ENCODE measurements around the gene RAPGEF4. TPM values are rescaled to one million over a fixed set of nuclear protein-coding genes. Genes with fewer than 3 reads are reported as not detected.

RAPGEF4 gene
- total and polyA plus RNA-seq, 11 donors, result 1.3 to 21.2 (median 10.5) TPM

GRCh38 chr2:173079141-173079540 is 343.5 kb downstream of the RAPGEF4 start:
- 74 to 77% (median 75%) methylated on average over 3 of the region's 3 CpGs for WGBS, 4 donors

GRCh38 chr2:173079973-173080860 is 344.6 kb downstream of the RAPGEF4 start:
- intact Hi-C loops (cut with DNase I), result loop anchor here in 9 of 10 donors (5.0 to 10.0 kb wide), 6 partner anchors 38 to 132 kb away; no protein-coding TSS in a partner anchor
- TF ChIP-seq CTCF (IDR thresholded peaks at IDR 0.05), result no peak
- TF ChIP-seq POLR2A (IDR thresholded peaks at IDR 0.05), result no peak
- Histone ChIP-seq H3K27ac (peak overlapping the region in 2 of 12 donors; percentile 17 to 39), H3K27me3 (no peaks in the 10 kb centered on the region), H3K9me3 (no peaks in the 10 kb centered on the region), H3K36me3 (peaks cover 0 to 3% (median 0%) of the 10 kb centered on the region in 9 donors), H3K4me1 (peaks cover 0 to 50% (median 28%) of the 10 kb centered on the region in 12 donors), H3K4me3 (no peak overlapping the region)
- ATAC-seq (no peak), DNase-seq (no peak)
- WGBS, 4 donors, result 81 to 95% (median 93%) methylated on average over 6 of the region's 6 CpGs

More at GRCh38 chr2:173079141-173079540, 343.5 kb downstream of the RAPGEF4 start:
- TF ChIP-seq CTCF (IDR thresholded peaks at IDR 0.05) (no peak), POLR2A (IDR thresholded peaks at IDR 0.05) (no peak)
- DNase-seq (no peak), ATAC-seq (no peak)
- peak overlapping the region in 1 of 12 donors; percentile 81 for H3K4me3 ChIP-seq
- intact Hi-C loops (cut with DNase I), result loop anchor here in 9 of 10 donors (5.0 to 10.0 kb wide), 5 partner anchors 37 to 133 kb away; no protein-coding TSS in a partner anchor
- H3K4me1 ChIP-seq, result peaks cover 0 to 49% (median 25%) of the 10 kb centered on the region in 12 donors
- H3K27me3 ChIP-seq, result no peaks in the 10 kb centered on the region
- peak overlapping the region in 7 of 12 donors; percentile 90 to 97 (median 96) for H3K27ac ChIP-seq
- H3K9me3 ChIP-seq, result no peaks in the 10 kb centered on the region
- H3K36me3 ChIP-seq, result peaks cover 0 to 3% (median 0%) of the 10 kb centered on the region in 9 donors

GRCh38 chr2:173086518-173087213 is 351.0 kb downstream of the RAPGEF4 start:
- 46 to 56% (median 47%) methylated on average over 2 of the region's 2 CpGs for whole genome bisulfite sequencing, 4 donors
- intact Hi-C loops (cut with DNase I), result no loop called here
- TF ChIP-seq CTCF (IDR thresholded peaks at IDR 0.05) (no peak), POLR2A (IDR thresholded peaks at IDR 0.05) (no peak)
- Histone ChIP-seq H3K9me3 (no peaks in the 10 kb centered on the region), H3K4me1 (peaks cover 0 to 72% (median 37%) of the 10 kb centered on the region in 12 donors), H3K4me3 (no peak overlapping the region), H3K36me3 (peaks cover 0 to 10% (median 3%) of the 10 kb centered on the region in 9 donors), H3K27ac (peak overlapping the region in 11 of 12 donors; percentile 23 to 83 (median 71)), H3K27me3 (no peaks in the 10 kb centered on the region)
- peak in 3 of 4 donors; percentile 29 to 49 (median 44) for ATAC-seq
- DNase-seq, result no peak
